Pancreas (tissue), 10 donors: ENCODE results near the gene ETV5. TPM values are rescaled to one million over a fixed set of nuclear protein-coding genes. Genes with fewer than 3 reads are reported as not detected.

ENCODE experiments used
- ATAC-seq, 4 donors: fragments of 200-7000 bp; cut with Tn5 transposase; one replicate each; pipeline versions ENCODE4 v1.8.0 to v1.9.1; 2020; ENCODE audit warnings: mild to moderate bottlenecking in 4 of 4, moderate library complexity in 4 of 4
- DNase-seq, 6 donors: peaks; one replicate each; pipeline ENCODE4 v3.0.0-alpha.2; 2020
- FAIRE-seq: peaks from 2 replicates; lab custom pipeline; 2012; peaks lifted over from hg19 to GRCh38; lab: Jason Lieb, UNC
- H3K27ac ChIP-seq, 4 donors: fragments of 200-600 bp; sonication (generic); 1 replicate in 3 of 4; 2 replicates in 1 of 4; pipeline versions ENCODE4 v1.5.0 to v1.8.0; 2020
- H3K27me3 ChIP-seq, 4 donors: fragments of 200-600 bp; one replicate each; pipeline ENCODE4 v1.8.0; 2021
- H3K36me3 ChIP-seq, 3 donors: fragments of 200-600 bp; sonication (generic) in 1 of 3; one replicate each; pipeline versions ENCODE4 v1.5.0 to v1.8.0; 2020 to 2021
- H3K4me1 ChIP-seq, 3 donors: fragments of 200-600 bp; one replicate each; pipeline ENCODE4 v1.8.0; 2021
- H3K4me3 ChIP-seq, 4 donors: fragments of 200-600 bp; sonication (generic) in 2 of 4; one replicate each; pipeline versions ENCODE4 v1.5.0 to v1.8.0; 2020 to 2021
- H3K9me3 ChIP-seq, 4 donors: fragments of 200-600 bp; one replicate each; pipeline ENCODE4 v1.8.0; 2021
- CTCF ChIP-seq, 4 donors: fragments of 200-600 bp; sonication (generic) in 3 of 4; IDR thresholded peaks; one replicate each; pipeline versions ENCODE4 v1.5.0 to v1.8.0; 2021; ENCODE audit warnings: antibody characterized with exemption in 4 of 4
- WGBS, 2 donors: extraction: QIAGEN DNeasy Blood & Tissue Kit; methylation state at CpG; one replicate each; pipeline ENCODE4 v1.1.7; 2013; 5-methylcytosine and 5-hydroxymethylcytosine counted together
- intact Hi-C, 3 donors: fragments of 100-400 bp; cut with DNase I; formaldehyde crosslinking; loops; one replicate each; pipeline versions ENCODE4 v1.11.1 to v1.14.2; 2022
- polyA plus RNA-seq, 2 donors: library from polyadenylated mRNA; stranded (reverse); fragments of 200-250 nt; gene quantifications; one replicate each; pipeline ENCODE4 v1.2.3, GENCODE V29; 2013
- total RNA-seq, 6 donors: library from RNA; stranded (reverse); fragmentation: NEBNext Ultra II Directional in 4 of 6; extraction: Animal tissue kit (Norgen Biotek cat#: 25700) in 4 of 6; gene quantifications; one replicate each; pipeline versions ENCODE4 v1.2.1 to v1.2.4, GENCODE V29; 2021 to 2023
- donor health status: healthy with polysubstance abuse.
- donor health status: DM: no; HTN: no; CAD: no; lungs with moderate emphysema.
- donor health status: DM: no; HTN: no; CAD: no.
- donor health status: control.
- donor health status: control.
- donor health status: Bipolar disorder and iron deficiency.
- donor health status: DM: yes; HTN: yes; CAD: no.
- donor health status: DM: no; HTN: no; CAD: no.
- donor health status: DM: no; HTN: no; CAD: no.
- donor health status: DM: yes; HTN: yes; CAD: no.

ETV5 gene
- total and polyA plus RNA-seq, 8 donors, result 12.2 to 58.5 (median 24.9) TPM

- Histone ChIP-seq H3K9me3 (no peaks in the 10 kb centered on the region), H3K36me3 (peaks cover 0 to 10% (median 0%) of the 10 kb centered on the region in 3 donors), H3K27me3 (no peaks in the 10 kb centered on the region), H3K4me1 (peaks cover 3 to 10% (median 5%) of the 10 kb centered on the region in 3 donors), H3K27ac (no peak overlapping the region), H3K4me3 (no peak overlapping the region)
- WGBS, 2 donors, result 90 to 92% methylated on average over 8 of the region's 8 CpGs
- intact Hi-C loops, result no loop called here
- DNase-seq, result no peak
- TF ChIP-seq CTCF (IDR thresholded peaks at IDR 0.05), result no peak
- no peak for FAIRE-seq
- no peak for ATAC-seq
Measured at GRCh38 chr3:186082150-186082549, 26.7 kb downstream of the ETV5 start.

- no peak for TF ChIP-seq CTCF (IDR thresholded peaks at IDR 0.05)
- Histone ChIP-seq H3K36me3 (peaks cover 0 to 7% (median 0%) of the 10 kb centered on the region in 3 donors), H3K27ac (no peak overlapping the region), H3K9me3 (no peaks in the 10 kb centered on the region), H3K4me3 (no peak overlapping the region), H3K4me1 (peaks cover 3 to 10% (median 5%) of the 10 kb centered on the region in 3 donors), H3K27me3 (no peaks in the 10 kb centered on the region)
- ATAC-seq, result no peak
- intact Hi-C loops, result no loop called here
- FAIRE-seq, result no peak
- WGBS, 2 donors, result 95 to 99% methylated on average over 2 of the region's 2 CpGs
- DNase-seq, result no peak
Measured at GRCh38 chr3:186081678-186082077, 27.2 kb downstream of the ETV5 start.

- 76 to 77% methylated on average over 5 of the region's 5 CpGs for WGBS, 2 donors
- no peak overlapping the region for H3K27ac ChIP-seq
- H3K4me3 ChIP-seq, result no peak overlapping the region
- no peak for DNase-seq
- ATAC-seq, result no peak
- no peak for TF ChIP-seq CTCF (IDR thresholded peaks at IDR 0.05)
- no peak for FAIRE-seq
- no peaks in the 10 kb centered on the region for H3K27me3 ChIP-seq
- intact Hi-C loops, result no loop called here
- H3K36me3 ChIP-seq, result peaks cover 0 to 7% (median 0%) of the 10 kb centered on the region in 3 donors
- no peaks in the 10 kb centered on the region for H3K9me3 ChIP-seq
- H3K4me1 ChIP-seq, result peaks cover 3 to 10% (median 5%) of the 10 kb centered on the region in 3 donors
Measured at GRCh38 chr3:186080849-186081438, 27.9 kb downstream of the ETV5 start.

GRCh38 chr3:186079925-186080324 is 29.0 kb downstream of the ETV5 start:
- Histone ChIP-seq H3K9me3 (no peaks in the 10 kb centered on the region), H3K36me3 (peaks cover 0 to 16% (median 6%) of the 10 kb centered on the region in 3 donors), H3K4me1 (peaks cover 3 to 10% (median 5%) of the 10 kb centered on the region in 3 donors), H3K27me3 (no peaks in the 10 kb centered on the region), H3K4me3 (no peak overlapping the region), H3K27ac (no peak overlapping the region)
- FAIRE-seq (no peak), ATAC-seq (no peak), DNase-seq (no peak)
- 85 to 86% methylated on average over 7 of the region's 7 CpGs for WGBS, 2 donors
- intact Hi-C loops, result no loop called here
- no peak for TF ChIP-seq CTCF (IDR thresholded peaks at IDR 0.05)

- H3K4me1 ChIP-seq, result no peaks in the 10 kb centered on the region
- peaks cover 0 to 18% (median 6%) of the 10 kb centered on the region in 3 donors for H3K36me3 ChIP-seq
- ATAC-seq, result no peak
- TF ChIP-seq CTCF (IDR thresholded peaks at IDR 0.05), result no peak
- WGBS, 2 donors, result 91 to 95% methylated on average over 6 of the region's 6 CpGs
- no peaks in the 10 kb centered on the region for H3K9me3 ChIP-seq
- no peak overlapping the region for H3K4me3 ChIP-seq
- intact Hi-C loops, result no loop called here
- no peaks in the 10 kb centered on the region for H3K27me3 ChIP-seq
- no peak for DNase-seq
- H3K27ac ChIP-seq, result no peak overlapping the region
- FAIRE-seq, result no peak
Measured at GRCh38 chr3:186077466-186077865, 31.4 kb downstream of the ETV5 start.
